HEK293 (cell line): Measurements from ENCODE around the gene CD300LB.

ENCODE experiments used
- ZNF121 ChIP-seq: fragments of 450-650 bp; formaldehyde crosslinking; IDR thresholded peaks from 2 replicates; pipeline ENCODE4 v1.5.1; 2016; ENCODE audit warnings: missing biosample characterization, missing genetic modification characterization
- ZNF16 ChIP-seq: fragments of 450-650 bp; formaldehyde crosslinking; IDR thresholded peaks from 2 replicates; pipeline ENCODE4 v1.5.1; 2016; ENCODE audit warnings: low read depth, missing biosample characterization, missing genetic modification characterization
- ZNF2 ChIP-seq: fragments of 450-650 bp; formaldehyde crosslinking; IDR thresholded peaks from 2 replicates; pipeline ENCODE4 v1.5.1; 2016; ENCODE audit warnings: missing biosample characterization, missing genetic modification characterization
- ZNF830 ChIP-seq: fragments of 450-650 bp; IDR thresholded peaks from 2 replicates; pipeline ENCODE4 v1.5.0; 2018; ENCODE audit warnings: missing biosample characterization, missing genetic modification characterization, low read depth, mild to moderate bottlenecking, moderate library complexity
- TF ChIP-seq, protein P1 (sequence below): fragments of 450-650 bp; formaldehyde crosslinking; IDR thresholded peaks from 2 replicates; pipeline ENCODE4 v1.5.1; 2016; ENCODE audit warnings: missing biosample characterization, missing genetic modification characterization
- TF ChIP-seq, protein P2 (sequence below): fragments of 450-650 bp; formaldehyde crosslinking; IDR thresholded peaks from 2 replicates; pipeline ENCODE4 v1.5.1; 2016; ENCODE audit warnings: missing biosample characterization, missing genetic modification characterization
- TF ChIP-seq, protein P3 (sequence below): fragments of 450-650 bp; formaldehyde crosslinking; IDR thresholded peaks from 2 replicates; pipeline ENCODE4 v1.5.1; 2016; ENCODE audit warnings: missing biosample characterization, missing genetic modification characterization, borderline replicate concordance
- TF ChIP-seq, protein P4 (sequence below): sonication (generic); formaldehyde crosslinking; IDR thresholded peaks from 2 replicates; pipeline ENCODE4 v1.8.1; 2022; ENCODE audit warnings: mild to moderate bottlenecking, moderate library complexity, missing genetic modification reagents
- TF ChIP-seq, protein P5 (sequence below): fragments of 450-650 bp; formaldehyde crosslinking; IDR thresholded peaks from 2 replicates; pipeline ENCODE4 v1.5.1; 2016; ENCODE audit warnings: missing biosample characterization, missing genetic modification characterization, low read depth
- TF ChIP-seq, protein P6 (sequence below): fragments of 450-650 bp; formaldehyde crosslinking; IDR thresholded peaks from 2 replicates; pipeline ENCODE4 v1.5.1; 2016; ENCODE audit warnings: missing biosample characterization, missing genetic modification characterization

DNA sequence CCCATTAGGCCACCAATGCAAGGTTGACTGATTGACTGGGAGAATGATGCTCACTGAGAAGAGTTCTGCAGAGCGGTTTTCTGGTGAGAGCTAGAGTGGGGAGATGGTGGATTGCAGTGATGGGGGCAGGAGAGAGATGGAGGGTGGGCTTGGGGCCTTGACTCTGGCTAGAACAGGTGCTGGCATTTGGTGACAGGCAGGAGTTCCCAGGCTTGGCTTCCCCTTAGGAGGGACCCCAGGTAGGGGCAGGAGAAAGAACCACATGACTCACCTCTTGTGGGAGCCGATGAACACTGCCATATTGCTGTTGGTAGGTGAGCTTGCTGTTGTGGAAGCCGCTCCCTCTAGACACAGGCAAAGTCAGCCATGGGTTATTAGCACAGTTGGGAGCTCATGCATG, 8.0 kb downstream of the CD300LB start:
- TF ChIP-seq, protein P1, sequence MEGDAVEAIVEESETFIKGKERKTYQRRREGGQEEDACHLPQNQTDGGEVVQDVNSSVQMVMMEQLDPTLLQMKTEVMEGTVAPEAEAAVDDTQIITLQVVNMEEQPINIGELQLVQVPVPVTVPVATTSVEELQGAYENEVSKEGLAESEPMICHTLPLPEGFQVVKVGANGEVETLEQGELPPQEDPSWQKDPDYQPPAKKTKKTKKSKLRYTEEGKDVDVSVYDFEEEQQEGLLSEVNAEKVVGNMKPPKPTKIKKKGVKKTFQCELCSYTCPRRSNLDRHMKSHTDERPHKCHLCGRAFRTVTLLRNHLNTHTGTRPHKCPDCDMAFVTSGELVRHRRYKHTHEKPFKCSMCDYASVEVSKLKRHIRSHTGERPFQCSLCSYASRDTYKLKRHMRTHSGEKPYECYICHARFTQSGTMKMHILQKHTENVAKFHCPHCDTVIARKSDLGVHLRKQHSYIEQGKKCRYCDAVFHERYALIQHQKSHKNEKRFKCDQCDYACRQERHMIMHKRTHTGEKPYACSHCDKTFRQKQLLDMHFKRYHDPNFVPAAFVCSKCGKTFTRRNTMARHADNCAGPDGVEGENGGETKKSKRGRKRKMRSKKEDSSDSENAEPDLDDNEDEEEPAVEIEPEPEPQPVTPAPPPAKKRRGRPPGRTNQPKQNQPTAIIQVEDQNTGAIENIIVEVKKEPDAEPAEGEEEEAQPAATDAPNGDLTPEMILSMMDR (tag by site-specific recombination), result no peak
- TF ChIP-seq, protein P2, sequence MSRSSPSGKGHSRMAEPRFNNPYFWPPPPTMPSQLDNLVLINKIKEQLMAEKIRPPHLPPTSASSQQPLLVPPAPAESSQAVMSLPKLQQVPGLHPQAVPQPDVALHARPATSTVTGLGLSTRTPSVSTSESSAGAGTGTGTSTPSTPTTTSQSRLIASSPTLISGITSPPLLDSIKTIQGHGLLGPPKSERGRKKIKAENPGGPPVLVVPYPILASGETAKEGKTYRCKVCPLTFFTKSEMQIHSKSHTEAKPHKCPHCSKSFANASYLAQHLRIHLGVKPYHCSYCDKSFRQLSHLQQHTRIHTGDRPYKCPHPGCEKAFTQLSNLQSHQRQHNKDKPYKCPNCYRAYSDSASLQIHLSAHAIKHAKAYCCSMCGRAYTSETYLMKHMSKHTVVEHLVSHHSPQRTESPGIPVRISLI, result no peak
- TF ChIP-seq ZNF121 (tag by site-specific recombination) (no peak), ZNF2 (no peak), ZNF830 (tag by site-specific recombination) (no peak), ZNF16 (tag by site-specific recombination) (no peak)
- TF ChIP-seq, protein P3, sequence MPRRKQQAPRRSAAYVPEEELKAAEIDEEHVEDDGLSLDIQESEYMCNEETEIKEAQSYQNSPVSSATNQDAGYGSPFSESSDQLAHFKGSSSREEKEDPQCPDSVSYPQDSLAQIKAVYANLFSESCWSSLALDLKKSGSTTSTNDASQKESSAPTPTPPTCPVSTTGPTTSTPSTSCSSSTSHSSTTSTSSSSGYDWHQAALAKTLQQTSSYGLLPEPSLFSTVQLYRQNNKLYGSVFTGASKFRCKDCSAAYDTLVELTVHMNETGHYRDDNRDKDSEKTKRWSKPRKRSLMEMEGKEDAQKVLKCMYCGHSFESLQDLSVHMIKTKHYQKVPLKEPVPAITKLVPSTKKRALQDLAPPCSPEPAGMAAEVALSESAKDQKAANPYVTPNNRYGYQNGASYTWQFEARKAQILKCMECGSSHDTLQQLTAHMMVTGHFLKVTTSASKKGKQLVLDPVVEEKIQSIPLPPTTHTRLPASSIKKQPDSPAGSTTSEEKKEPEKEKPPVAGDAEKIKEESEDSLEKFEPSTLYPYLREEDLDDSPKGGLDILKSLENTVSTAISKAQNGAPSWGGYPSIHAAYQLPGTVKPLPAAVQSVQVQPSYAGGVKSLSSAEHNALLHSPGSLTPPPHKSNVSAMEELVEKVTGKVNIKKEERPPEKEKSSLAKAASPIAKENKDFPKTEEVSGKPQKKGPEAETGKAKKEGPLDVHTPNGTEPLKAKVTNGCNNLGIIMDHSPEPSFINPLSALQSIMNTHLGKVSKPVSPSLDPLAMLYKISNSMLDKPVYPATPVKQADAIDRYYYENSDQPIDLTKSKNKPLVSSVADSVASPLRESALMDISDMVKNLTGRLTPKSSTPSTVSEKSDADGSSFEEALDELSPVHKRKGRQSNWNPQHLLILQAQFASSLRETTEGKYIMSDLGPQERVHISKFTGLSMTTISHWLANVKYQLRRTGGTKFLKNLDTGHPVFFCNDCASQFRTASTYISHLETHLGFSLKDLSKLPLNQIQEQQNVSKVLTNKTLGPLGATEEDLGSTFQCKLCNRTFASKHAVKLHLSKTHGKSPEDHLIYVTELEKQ (tag by site-specific recombination), result no peak
- TF ChIP-seq, protein P4, sequence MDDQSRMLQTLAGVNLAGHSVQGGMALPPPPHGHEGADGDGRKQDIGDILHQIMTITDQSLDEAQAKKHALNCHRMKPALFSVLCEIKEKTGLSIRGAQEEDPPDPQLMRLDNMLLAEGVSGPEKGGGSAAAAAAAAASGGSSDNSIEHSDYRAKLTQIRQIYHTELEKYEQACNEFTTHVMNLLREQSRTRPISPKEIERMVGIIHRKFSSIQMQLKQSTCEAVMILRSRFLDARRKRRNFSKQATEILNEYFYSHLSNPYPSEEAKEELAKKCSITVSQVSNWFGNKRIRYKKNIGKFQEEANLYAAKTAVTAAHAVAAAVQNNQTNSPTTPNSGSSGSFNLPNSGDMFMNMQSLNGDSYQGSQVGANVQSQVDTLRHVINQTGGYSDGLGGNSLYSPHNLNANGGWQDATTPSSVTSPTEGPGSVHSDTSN (CRISPR knock-in tag), result no peak
- TF ChIP-seq, protein P5, sequence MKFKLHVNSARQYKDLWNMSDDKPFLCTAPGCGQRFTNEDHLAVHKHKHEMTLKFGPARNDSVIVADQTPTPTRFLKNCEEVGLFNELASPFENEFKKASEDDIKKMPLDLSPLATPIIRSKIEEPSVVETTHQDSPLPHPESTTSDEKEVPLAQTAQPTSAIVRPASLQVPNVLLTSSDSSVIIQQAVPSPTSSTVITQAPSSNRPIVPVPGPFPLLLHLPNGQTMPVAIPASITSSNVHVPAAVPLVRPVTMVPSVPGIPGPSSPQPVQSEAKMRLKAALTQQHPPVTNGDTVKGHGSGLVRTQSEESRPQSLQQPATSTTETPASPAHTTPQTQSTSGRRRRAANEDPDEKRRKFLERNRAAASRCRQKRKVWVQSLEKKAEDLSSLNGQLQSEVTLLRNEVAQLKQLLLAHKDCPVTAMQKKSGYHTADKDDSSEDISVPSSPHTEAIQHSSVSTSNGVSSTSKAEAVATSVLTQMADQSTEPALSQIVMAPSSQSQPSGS (tag by site-specific recombination), result no peak
- TF ChIP-seq, protein P6, sequence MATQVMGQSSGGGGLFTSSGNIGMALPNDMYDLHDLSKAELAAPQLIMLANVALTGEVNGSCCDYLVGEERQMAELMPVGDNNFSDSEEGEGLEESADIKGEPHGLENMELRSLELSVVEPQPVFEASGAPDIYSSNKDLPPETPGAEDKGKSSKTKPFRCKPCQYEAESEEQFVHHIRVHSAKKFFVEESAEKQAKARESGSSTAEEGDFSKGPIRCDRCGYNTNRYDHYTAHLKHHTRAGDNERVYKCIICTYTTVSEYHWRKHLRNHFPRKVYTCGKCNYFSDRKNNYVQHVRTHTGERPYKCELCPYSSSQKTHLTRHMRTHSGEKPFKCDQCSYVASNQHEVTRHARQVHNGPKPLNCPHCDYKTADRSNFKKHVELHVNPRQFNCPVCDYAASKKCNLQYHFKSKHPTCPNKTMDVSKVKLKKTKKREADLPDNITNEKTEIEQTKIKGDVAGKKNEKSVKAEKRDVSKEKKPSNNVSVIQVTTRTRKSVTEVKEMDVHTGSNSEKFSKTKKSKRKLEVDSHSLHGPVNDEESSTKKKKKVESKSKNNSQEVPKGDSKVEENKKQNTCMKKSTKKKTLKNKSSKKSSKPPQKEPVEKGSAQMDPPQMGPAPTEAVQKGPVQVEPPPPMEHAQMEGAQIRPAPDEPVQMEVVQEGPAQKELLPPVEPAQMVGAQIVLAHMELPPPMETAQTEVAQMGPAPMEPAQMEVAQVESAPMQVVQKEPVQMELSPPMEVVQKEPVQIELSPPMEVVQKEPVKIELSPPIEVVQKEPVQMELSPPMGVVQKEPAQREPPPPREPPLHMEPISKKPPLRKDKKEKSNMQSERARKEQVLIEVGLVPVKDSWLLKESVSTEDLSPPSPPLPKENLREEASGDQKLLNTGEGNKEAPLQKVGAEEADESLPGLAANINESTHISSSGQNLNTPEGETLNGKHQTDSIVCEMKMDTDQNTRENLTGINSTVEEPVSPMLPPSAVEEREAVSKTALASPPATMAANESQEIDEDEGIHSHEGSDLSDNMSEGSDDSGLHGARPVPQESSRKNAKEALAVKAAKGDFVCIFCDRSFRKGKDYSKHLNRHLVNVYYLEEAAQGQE (tag by site-specific recombination), result no peak
